Upper lobe of right lung (tissue), 1 donor: ENCODE results near the gene RPS6KC1. TPM values are rescaled to one million over a fixed set of nuclear protein-coding genes. Genes with fewer than 3 reads are reported as not detected.
"Not testable (repeated sequence)": the region's sequence is repeated elsewhere in the genome, so short reads cannot be mapped to it uniquely, and the experiment has no call there.

Source experiments
- ATAC-seq: fragments of 200-7000 bp; cut with Tn5 transposase; one replicate; pipeline ENCODE4 v1.9.1; 2020; ENCODE audit warnings: mild to moderate bottlenecking, moderate library complexity
- DNase-seq: peaks from one replicate; pipeline ENCODE4 v3.0.0-alpha.2; 2020
- H3K27ac ChIP-seq: fragments of 200-600 bp; one replicate; pipeline ENCODE4 v1.8.0; 2022
- H3K27me3 ChIP-seq: fragments of 200-600 bp; one replicate; pipeline ENCODE4 v1.8.0; 2022; ENCODE audit warnings: mild to moderate bottlenecking
- H3K36me3 ChIP-seq: fragments of 200-600 bp; one replicate; pipeline ENCODE4 v1.8.0; 2022
- H3K4me1 ChIP-seq: fragments of 200-600 bp; one replicate; pipeline ENCODE4 v1.8.0; 2022
- H3K4me3 ChIP-seq: fragments of 200-600 bp; one replicate; pipeline ENCODE4 v1.8.0; 2022; ENCODE audit warnings: mild to moderate bottlenecking
- H3K9me3 ChIP-seq: fragments of 200-600 bp; one replicate; pipeline ENCODE4 v1.8.0; 2022
- intact Hi-C: fragments of 100-400 bp; cut with DNase I; formaldehyde crosslinking; loops from one replicate; pipeline ENCODE4 v1.11.0; 2022
- total RNA-seq: library from RNA; stranded (reverse); fragmentation: NEBNext Ultra II Directional; extraction: Animal tissue kit (Norgen Biotek cat#: 25700); gene quantifications from one replicate; pipeline ENCODE4 v1.2.1, GENCODE V29; 2021
- TF ChIP-seq, protein P1 (sequence below): fragments of 200-600 bp; IDR thresholded peaks from one replicate; pipeline ENCODE4 v1.8.0; 2022; ENCODE audit warnings: antibody characterized with exemption
- donor health status: DM: no; HTN: yes; CAD: no; lungs with severe emphysema.

The RPS6KC1 gene
- total RNA-seq, 1 donor from 2014 or later, result 15.1 TPM

DNA sequence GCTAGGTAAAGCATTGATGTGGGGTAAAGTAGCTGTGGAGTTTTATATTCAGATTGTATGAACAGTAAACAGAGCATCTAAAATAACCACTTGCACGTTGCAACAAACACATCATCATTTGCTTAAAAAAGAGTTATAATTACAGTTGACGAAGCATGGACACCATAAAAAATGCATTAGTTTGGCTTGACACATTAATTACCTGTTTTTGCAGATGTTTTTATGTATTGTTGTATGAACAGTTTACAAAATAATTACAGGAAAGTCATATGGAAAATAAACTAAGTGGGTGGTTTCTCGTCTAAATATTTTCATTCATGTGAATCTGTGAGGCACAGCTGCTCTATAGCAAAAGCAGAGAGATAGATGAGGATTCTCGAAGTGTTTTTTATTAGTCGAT is 108.3 kb downstream of the RPS6KC1 start:
- Histone ChIP-seq H3K27me3 (no peaks in the 10 kb centered on the region), H3K36me3 (no peaks in the 10 kb centered on the region), H3K9me3 (no peaks in the 10 kb centered on the region), H3K4me1 (no peaks in the 10 kb centered on the region), H3K27ac (no peak overlapping the region), H3K4me3 (no peak overlapping the region)
- intact Hi-C loops, result no loop called here
- TF ChIP-seq, protein P1, sequence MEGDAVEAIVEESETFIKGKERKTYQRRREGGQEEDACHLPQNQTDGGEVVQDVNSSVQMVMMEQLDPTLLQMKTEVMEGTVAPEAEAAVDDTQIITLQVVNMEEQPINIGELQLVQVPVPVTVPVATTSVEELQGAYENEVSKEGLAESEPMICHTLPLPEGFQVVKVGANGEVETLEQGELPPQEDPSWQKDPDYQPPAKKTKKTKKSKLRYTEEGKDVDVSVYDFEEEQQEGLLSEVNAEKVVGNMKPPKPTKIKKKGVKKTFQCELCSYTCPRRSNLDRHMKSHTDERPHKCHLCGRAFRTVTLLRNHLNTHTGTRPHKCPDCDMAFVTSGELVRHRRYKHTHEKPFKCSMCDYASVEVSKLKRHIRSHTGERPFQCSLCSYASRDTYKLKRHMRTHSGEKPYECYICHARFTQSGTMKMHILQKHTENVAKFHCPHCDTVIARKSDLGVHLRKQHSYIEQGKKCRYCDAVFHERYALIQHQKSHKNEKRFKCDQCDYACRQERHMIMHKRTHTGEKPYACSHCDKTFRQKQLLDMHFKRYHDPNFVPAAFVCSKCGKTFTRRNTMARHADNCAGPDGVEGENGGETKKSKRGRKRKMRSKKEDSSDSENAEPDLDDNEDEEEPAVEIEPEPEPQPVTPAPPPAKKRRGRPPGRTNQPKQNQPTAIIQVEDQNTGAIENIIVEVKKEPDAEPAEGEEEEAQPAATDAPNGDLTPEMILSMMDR, result no peak
- no peak for DNase-seq
- ATAC-seq, result no peak

DNA sequence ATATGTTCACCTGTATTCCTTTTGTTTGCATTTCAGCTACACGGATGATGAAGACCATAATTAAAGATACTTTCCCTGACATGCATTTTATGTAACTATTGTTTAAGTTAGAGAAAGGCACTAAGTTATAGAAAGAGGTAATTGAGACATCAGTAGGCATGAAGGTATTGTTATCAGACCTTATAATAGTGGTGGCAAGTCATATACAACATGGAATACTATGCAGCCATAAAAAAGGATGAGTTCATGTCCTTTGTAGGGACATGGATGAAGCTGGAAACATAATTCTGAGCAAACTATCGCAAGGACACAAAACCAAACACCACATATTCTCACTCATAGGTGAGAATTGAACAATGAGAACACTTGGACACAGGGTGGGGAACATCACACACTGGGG is 109.4 kb downstream of the RPS6KC1 start:
- H3K4me1 ChIP-seq, H3K27me3 ChIP-seq, H3K27ac ChIP-seq, H3K9me3 ChIP-seq, ATAC-seq, H3K4me3 ChIP-seq, intact Hi-C loops, DNase-seq, H3K36me3 ChIP-seq: not testable (repeated sequence)

DNA sequence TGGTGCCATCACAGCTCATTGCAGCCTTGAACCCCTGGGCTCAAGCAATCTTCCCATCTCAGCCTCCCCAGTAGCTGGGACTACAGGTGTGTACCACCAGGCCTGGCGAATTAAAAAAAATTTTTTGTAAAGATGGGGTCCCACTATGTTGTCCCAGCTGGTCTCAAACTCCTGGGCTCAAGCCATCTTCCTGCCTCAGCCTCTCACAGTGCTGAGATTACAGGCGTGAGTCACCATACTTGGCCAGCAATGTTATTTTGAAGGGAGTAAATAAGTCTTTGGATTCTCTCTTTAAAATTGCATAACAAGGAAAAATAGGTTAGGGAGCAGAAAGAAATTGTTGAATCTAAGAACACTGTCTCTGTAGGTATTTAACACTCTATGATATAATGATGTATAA is 111.3 kb downstream of the RPS6KC1 start:
- no peak overlapping the region for H3K27ac ChIP-seq
- intact Hi-C loops, result no loop called here
- TF ChIP-seq, protein P1, result no peak
- H3K27me3 ChIP-seq, result no peaks in the 10 kb centered on the region
- DNase-seq, result no peak
- H3K4me1 ChIP-seq, result no peaks in the 10 kb centered on the region
- no peaks in the 10 kb centered on the region for H3K9me3 ChIP-seq
- H3K36me3 ChIP-seq, result no peaks in the 10 kb centered on the region
- ATAC-seq, result no peak
- no peak overlapping the region for H3K4me3 ChIP-seq

DNA sequence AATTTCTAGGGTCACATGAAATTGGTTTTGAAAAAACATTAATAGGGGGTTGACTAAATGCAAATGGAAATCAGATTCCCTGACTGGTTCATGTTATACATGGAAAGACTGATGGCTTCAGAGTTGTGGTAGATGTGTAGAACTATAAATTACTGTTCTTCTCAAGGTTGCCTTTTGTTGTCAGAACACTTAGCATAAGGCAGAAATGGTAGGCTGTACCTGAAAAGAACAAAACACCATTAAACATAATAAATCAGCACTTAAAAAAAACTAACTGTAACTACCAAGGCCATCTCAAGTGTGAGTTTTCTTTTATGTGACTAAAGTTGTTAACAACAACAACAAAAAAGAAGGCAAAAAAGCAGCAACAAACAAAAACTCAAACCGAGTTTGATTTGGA is 111.8 kb downstream of the RPS6KC1 start:
- no peaks in the 10 kb centered on the region for H3K4me1 ChIP-seq

DNA sequence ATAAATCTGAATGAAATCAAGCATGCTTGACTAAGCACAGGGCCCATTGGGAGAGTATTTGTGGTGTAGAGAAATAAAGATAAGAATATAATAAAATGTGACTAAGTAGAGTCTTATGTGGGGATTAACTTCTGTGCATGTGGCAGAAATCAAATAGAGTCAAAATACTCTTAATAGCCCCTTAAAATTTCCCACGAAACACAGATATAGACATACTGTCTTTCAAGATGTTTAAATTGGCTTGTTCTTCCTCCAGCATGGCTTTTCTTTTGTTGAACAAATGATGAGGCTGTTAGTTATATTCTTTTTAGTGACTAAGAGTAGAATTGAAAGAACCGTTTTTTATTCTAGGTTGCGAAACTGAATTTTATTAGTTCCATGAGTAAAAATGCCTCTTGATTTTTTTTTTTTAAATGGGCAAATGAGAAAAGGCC is 112.3 kb downstream of the RPS6KC1 start:
- H3K4me3 ChIP-seq, result no peak overlapping the region
- ATAC-seq (no peak), DNase-seq (no peak)
- H3K27me3 ChIP-seq, result no peaks in the 10 kb centered on the region
- TF ChIP-seq, protein P1, result no peak
- H3K27ac ChIP-seq, result no peak overlapping the region
- H3K4me1 ChIP-seq, result no peaks in the 10 kb centered on the region
- H3K9me3 ChIP-seq, result no peaks in the 10 kb centered on the region
- intact Hi-C loops, result no loop called here
- H3K36me3 ChIP-seq, result no peaks in the 10 kb centered on the region

More for the DNA sequence above, 111.8 kb downstream of the RPS6KC1 start:
- no peaks in the 10 kb centered on the region for H3K36me3 ChIP-seq
- H3K27me3 ChIP-seq, result no peaks in the 10 kb centered on the region
- intact Hi-C loops, result no loop called here
- H3K27ac ChIP-seq, result no peak overlapping the region
- TF ChIP-seq, protein P1, result no peak
- ATAC-seq, result no peak
- H3K4me3 ChIP-seq, result no peak overlapping the region
- DNase-seq, result no peak
- H3K9me3 ChIP-seq, result no peaks in the 10 kb centered on the region

DNA sequence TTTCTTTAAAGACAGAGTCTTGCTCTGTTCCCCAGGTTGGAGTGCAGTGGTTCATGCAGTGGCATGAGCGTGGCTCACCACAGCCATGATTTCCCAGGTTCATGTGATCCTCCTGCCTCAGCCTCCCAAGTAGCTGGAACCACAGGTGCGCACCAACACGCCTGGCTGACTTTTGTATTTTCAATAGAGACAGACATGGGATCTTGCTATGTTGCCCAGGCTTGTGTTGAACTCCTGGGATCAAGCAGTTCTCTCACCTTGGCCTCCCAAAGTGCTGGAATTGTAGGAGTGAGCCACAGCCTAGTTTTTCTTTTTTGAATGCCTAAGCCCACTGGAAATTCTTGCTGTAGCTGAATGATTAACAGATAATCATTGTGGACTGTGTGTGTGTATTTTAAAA is 113.5 kb downstream of the RPS6KC1 start:
- no peak overlapping the region for H3K27ac ChIP-seq
- no peaks in the 10 kb centered on the region for H3K27me3 ChIP-seq
- intact Hi-C loops, result no loop called here
- no peak for DNase-seq
- H3K4me3 ChIP-seq, result no peak overlapping the region
- H3K9me3 ChIP-seq, result no peaks in the 10 kb centered on the region
- H3K36me3 ChIP-seq, result no peaks in the 10 kb centered on the region
- no peak for ATAC-seq
- no peaks in the 10 kb centered on the region for H3K4me1 ChIP-seq
- TF ChIP-seq, protein P1, result no peak
